Fibroblast of lung (primary cell): Measurements from ENCODE around the gene ABO. TPM values are rescaled to one million over a fixed set of nuclear protein-coding genes. Genes with fewer than 3 reads are reported as not detected.

ENCODE experiments used
- DNase-seq, 2 donors: peaks; one replicate each; pipeline versions ENCODE4 v3.0.0 to v3.0.0-alpha.2; 2010; ENCODE audit warnings: low read depth in 2 of 2
- H2AFZ ChIP-seq: 2 replicates; pipeline ENCODE4 v1.5.1; 2012; ENCODE audit warnings: low read length, control low read depth, inconsistent platforms
- H3K27ac ChIP-seq: 2 replicates; pipeline ENCODE4 v1.5.1; 2011; ENCODE audit warnings: low read length, control low read depth; ENCODE audit not compliant: insufficient read depth
- H3K27me3 ChIP-seq: 2 replicates; pipeline ENCODE4 v1.5.1; 2011; ENCODE audit warnings: mild to moderate bottlenecking, low read length; ENCODE audit not compliant: control insufficient read depth, insufficient read depth
- H3K36me3 ChIP-seq: 2 replicates; pipeline ENCODE4 v1.5.1; 2011; ENCODE audit warnings: low read length; ENCODE audit not compliant: control insufficient read depth, insufficient read depth
- H3K4me1 ChIP-seq: 2 replicates; pipeline ENCODE4 v1.5.1; 2011; ENCODE audit warnings: low read length; ENCODE audit not compliant: control insufficient read depth, insufficient read depth; ENCODE audit errors: extremely low read depth
- H3K4me2 ChIP-seq: 2 replicates; pipeline ENCODE4 v1.5.1; 2011; ENCODE audit warnings: low read length, control low read depth; ENCODE audit not compliant: insufficient read depth; ENCODE audit errors: extremely low read depth
- H3K4me3 ChIP-seq, 4 experiments: fragments of 200-600 bp in 1 of 4; sonication (generic) in 1 of 4; replicated peaks in 1 of 4; 2 replicates each; pipeline ENCODE4 v1.5.1; 2011 to 2016; ENCODE audit warnings: low read length in 4 of 4, low read depth in 3 of 4, mild to moderate bottlenecking in 3 of 4, control low read depth in 2 of 4, inconsistent platforms in 1 of 4, mixed read lengths in 1 of 4; ENCODE audit not compliant: insufficient read depth in 1 of 4; ENCODE audit errors: control extremely low read depth in 1 of 4
- H3K79me2 ChIP-seq: 2 replicates; pipeline ENCODE4 v1.5.1; 2012; ENCODE audit warnings: mild to moderate bottlenecking, low read length, inconsistent platforms; ENCODE audit not compliant: control insufficient read depth, insufficient read depth
- H3K9ac ChIP-seq: 2 replicates; pipeline ENCODE4 v1.5.1; 2011; ENCODE audit warnings: mild to moderate bottlenecking, low read length, control low read depth; ENCODE audit not compliant: insufficient read depth
- H3K9me3 ChIP-seq: 2 replicates; pipeline ENCODE4 v1.5.1; 2012; ENCODE audit warnings: low read depth, low read length; ENCODE audit not compliant: control insufficient read depth, insufficient read depth
- H4K20me1 ChIP-seq: 2 replicates; pipeline ENCODE4 v1.5.1; 2011; ENCODE audit warnings: low read length; ENCODE audit not compliant: control insufficient read depth, insufficient read depth; ENCODE audit errors: extremely low read depth
- EZH2 ChIP-seq: IDR thresholded peaks from 2 replicates; pipeline ENCODE4 v1.5.1; 2012; ENCODE audit warnings: low read length, control low read depth, mild to moderate bottlenecking; ENCODE audit errors: missing control alignments
- polyA plus RNA-seq, 2 donors: library from polyadenylated mRNA; depleted of rRNA in 1 of 2; stranded (reverse) in 1 of 2; unstranded in 1 of 2; fragments of >200 nt; gene quantifications; 2 replicates each; pipeline ENCODE4 v1.2.1, GENCODE V29; 2011 to 2012; ENCODE audit warnings: missing spikeins in 1 of 2
- total RNA-seq: library from RNA; depleted of rRNA; stranded (reverse); fragments of >200 nt; gene quantifications from 2 replicates; pipeline ENCODE4 v1.2.1, GENCODE V29; 2014
- TF ChIP-seq, protein P1 (sequence below), 2 donors: IDR thresholded peaks in 1 of 2; conservative IDR thresholded peaks in 1 of 2; 1 replicate in 1 of 2; 2 replicates in 1 of 2; pipeline ENCODE4 v1.5.1; 2011 to 2012; ENCODE audit warnings: low read length in 2 of 2, control low read depth in 1 of 2, inconsistent platforms in 1 of 2, low read depth in 1 of 2, mild to moderate bottlenecking in 1 of 2

ABO gene
- total and polyA plus RNA-seq, 2 donors (not counting 1 experiment from before 2014, with no cell fraction given), result not detected

DNA sequence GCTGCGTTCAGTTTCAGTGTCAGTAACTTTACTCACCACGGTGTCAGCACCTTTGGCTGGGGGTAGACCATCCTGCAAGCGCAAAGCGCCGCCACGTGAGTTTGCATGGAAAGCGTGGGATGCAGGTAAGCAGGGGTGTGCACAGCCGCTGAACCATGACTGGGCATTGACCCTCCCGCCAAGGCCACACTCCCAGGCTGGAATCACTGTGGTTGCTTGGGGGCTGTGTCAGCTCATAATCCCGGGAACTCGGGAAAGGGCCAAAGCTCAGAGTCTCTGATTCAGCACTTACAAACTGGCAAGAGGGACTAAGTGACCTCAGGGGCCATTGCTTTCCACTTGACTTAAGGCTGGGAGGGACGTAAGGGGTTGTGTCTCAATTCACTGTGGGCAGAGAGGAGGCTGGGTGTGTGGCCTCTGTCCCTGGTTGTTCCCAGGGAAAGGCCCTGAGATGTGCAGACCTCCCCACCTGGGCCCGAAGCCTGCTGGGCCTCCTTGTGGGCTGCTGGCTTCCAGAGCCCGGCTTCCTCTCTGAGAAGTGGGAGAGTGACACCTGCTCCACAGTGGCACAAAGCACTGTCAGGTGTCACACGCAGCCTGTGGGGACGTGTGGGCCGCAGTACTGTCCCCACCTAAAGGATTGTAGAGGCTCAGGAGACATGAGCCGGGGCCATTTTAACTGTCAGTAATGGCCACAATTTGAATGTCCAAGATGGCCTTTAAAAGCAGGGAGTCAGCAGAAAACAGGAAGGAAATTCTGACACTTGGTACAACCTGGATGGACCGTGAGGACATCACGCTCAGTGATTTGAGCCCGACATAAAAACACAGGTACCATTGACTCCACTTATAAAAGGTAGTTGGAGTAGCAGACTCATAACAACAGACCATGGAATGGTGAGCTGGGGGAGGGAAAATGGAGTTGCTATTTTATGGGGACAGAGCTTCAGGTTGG lies 16.7 kb downstream of the ABO start:
- no peak overlapping the region for H3K4me3 ChIP-seq
- H3K36me3 ChIP-seq, result no peaks in the 10 kb centered on the region
- no peaks in the 10 kb centered on the region for H4K20me1 ChIP-seq
- no peaks in the 10 kb centered on the region for H3K9me3 ChIP-seq
- no peaks in the 10 kb centered on the region for H3K4me1 ChIP-seq
- no peaks in the 10 kb centered on the region for H3K27me3 ChIP-seq
- no peak overlapping the region for H3K4me2 ChIP-seq
- no peaks in the 10 kb centered on the region for H3K79me2 ChIP-seq
- no peak for DNase-seq
- TF ChIP-seq, protein P1, sequence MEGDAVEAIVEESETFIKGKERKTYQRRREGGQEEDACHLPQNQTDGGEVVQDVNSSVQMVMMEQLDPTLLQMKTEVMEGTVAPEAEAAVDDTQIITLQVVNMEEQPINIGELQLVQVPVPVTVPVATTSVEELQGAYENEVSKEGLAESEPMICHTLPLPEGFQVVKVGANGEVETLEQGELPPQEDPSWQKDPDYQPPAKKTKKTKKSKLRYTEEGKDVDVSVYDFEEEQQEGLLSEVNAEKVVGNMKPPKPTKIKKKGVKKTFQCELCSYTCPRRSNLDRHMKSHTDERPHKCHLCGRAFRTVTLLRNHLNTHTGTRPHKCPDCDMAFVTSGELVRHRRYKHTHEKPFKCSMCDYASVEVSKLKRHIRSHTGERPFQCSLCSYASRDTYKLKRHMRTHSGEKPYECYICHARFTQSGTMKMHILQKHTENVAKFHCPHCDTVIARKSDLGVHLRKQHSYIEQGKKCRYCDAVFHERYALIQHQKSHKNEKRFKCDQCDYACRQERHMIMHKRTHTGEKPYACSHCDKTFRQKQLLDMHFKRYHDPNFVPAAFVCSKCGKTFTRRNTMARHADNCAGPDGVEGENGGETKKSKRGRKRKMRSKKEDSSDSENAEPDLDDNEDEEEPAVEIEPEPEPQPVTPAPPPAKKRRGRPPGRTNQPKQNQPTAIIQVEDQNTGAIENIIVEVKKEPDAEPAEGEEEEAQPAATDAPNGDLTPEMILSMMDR (conservative IDR thresholded peaks at IDR 0.05 in 1 of 2, IDR thresholded peaks at IDR 0.05 in 1 of 2; ENCODE audit: low read depth in 1 of 2, low read length in 2 of 2), result no peak
- TF ChIP-seq EZH2, result no peak
- H3K27ac ChIP-seq, result no peak overlapping the region
- no peak overlapping the region for H2AFZ ChIP-seq
- H3K9ac ChIP-seq, result no peak overlapping the region

DNA sequence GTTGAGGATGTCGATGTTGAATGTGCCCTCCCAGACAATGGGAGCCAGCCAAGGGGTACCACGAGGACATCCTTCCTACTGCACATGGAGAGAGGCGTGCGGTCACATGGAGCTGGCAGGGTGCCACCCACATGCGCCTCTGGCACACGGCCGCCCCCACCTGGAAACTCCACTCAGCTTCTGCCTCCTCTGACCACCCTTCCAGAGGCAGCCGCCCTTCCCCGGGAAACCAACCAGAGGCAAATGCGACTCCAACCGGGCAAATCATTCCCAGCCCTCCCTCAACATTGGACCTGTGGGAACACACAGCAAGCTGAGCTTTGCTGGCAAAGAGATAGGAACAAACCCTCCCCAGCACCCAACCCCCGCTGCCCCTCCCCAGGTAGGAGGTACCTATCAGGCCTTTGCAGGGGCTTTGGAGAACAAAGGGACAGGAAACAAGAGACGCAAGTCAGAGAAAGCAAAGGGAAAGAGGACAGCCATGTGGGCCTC lies 17.5 kb downstream of the ABO start:
- Histone ChIP-seq H2AFZ (no peak overlapping the region), H3K27me3 (no peaks in the 10 kb centered on the region), H3K79me2 (no peaks in the 10 kb centered on the region), H3K4me3 (no peak overlapping the region), H3K9ac (no peak overlapping the region), H3K9me3 (no peaks in the 10 kb centered on the region), H3K4me2 (no peak overlapping the region), H3K36me3 (no peaks in the 10 kb centered on the region), H3K4me1 (no peaks in the 10 kb centered on the region), H4K20me1 (no peaks in the 10 kb centered on the region), H3K27ac (no peak overlapping the region)
- DNase-seq, result no peak
- TF ChIP-seq EZH2, result no peak
- TF ChIP-seq, protein P1 (conservative IDR thresholded peaks at IDR 0.05 in 1 of 2, IDR thresholded peaks at IDR 0.05 in 1 of 2; ENCODE audit: low read depth in 1 of 2, low read length in 2 of 2), result no peak

DNA sequence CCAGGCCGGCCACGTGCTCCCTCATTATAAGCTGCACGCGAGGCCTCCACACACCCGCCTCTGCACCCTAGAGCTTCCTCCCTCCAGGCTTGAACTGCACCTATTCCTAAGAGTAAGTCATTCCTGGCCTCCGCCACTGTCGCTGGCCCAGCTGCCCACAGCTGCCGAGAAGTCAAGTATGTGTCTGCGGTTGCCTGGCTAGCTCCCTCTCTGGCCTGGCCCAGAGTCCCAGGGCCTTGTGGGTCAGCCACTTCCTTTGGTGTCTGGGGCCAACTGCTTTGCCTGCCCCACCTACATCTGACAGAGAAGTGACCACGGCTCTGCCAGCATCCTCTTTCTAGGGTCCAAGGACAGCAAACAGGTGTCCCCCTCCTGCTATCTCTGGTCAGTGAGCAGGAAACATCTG lies 18.3 kb downstream of the ABO start:
- Histone ChIP-seq H3K27me3 (no peaks in the 10 kb centered on the region), H3K9me3 (no peaks in the 10 kb centered on the region), H2AFZ (no peak overlapping the region), H3K4me2 (no peak overlapping the region), H3K36me3 (no peaks in the 10 kb centered on the region), H3K4me1 (no peaks in the 10 kb centered on the region), H3K9ac (no peak overlapping the region), H3K27ac (no peak overlapping the region), H3K4me3 (no peak overlapping the region), H3K79me2 (no peaks in the 10 kb centered on the region), H4K20me1 (no peaks in the 10 kb centered on the region)
- no peak for DNase-seq
- TF ChIP-seq, protein P1 (conservative IDR thresholded peaks at IDR 0.05 in 1 of 2, IDR thresholded peaks at IDR 0.05 in 1 of 2; ENCODE audit: low read depth in 1 of 2, low read length in 2 of 2), result no peak
- no peak for TF ChIP-seq EZH2
